Testis (tissue), 3 donors: ENCODE data around the gene SMOC2. TPM values are rescaled to one million over a fixed set of nuclear protein-coding genes. Genes with fewer than 3 reads are reported as not detected.
A peak's percentile ranks its signal among the peaks of the same experiment; 100 is the strongest.

Source experiments
- DNase-seq: peaks from one replicate; pipeline ENCODE4 v3.0.0-alpha.2; 2019
- H3K27ac ChIP-seq, 2 donors: fragments of 200-600 bp; sonication (generic); one replicate each; pipeline ENCODE4 v1.5.1; 2019
- H3K27me3 ChIP-seq: fragments of 200-600 bp; sonication (generic); one replicate; pipeline ENCODE4 v1.5.1; 2019
- H3K36me3 ChIP-seq: fragments of 200-600 bp; sonication (generic); one replicate; pipeline ENCODE4 v1.5.1; 2017; ENCODE audit warnings: low read depth; ENCODE audit errors: missing control alignments
- H3K4me1 ChIP-seq: fragments of 200-600 bp; sonication (generic); one replicate; pipeline ENCODE4 v1.5.1; 2019
- H3K4me3 ChIP-seq, 2 donors: fragments of 200-600 bp; sonication (generic); one replicate each; pipeline ENCODE4 v1.5.1; 2017 to 2019
- H3K9me3 ChIP-seq: fragments of 200-600 bp; sonication (generic); one replicate; pipeline ENCODE4 v1.5.1; 2017
- POLR2A ChIP-seq: fragments of 450-650 bp; IDR thresholded peaks from one replicate; pipeline ENCODE4 v1.6.1; 2017; ENCODE audit warnings: antibody characterized with exemption, mild to moderate bottlenecking, moderate library complexity
- WGBS, 2 donors: methylation state at CpG; one replicate each; pipeline ENCODE4 v1.1.5; 2018; 5-methylcytosine and 5-hydroxymethylcytosine counted together
- intact Hi-C: fragments of 100-400 bp; cut with DNase I; formaldehyde crosslinking; loops from one replicate; pipeline ENCODE4 v1.15.1; 2023; ENCODE audit warnings: low total_unique reads
- polyA plus RNA-seq: library from polyadenylated mRNA; stranded (reverse); fragments of 350-450 nt; fragmentation: Illumina TruSeq; extraction: RNeasy Lipid Tissue Mini Kit (QIAGEN cat#74804); gene quantifications from one replicate; pipeline ENCODE4 v1.2.3, GENCODE V29; 2014; ENCODE audit warnings: low read depth, low replicate concordance; ENCODE audit not compliant: insufficient read depth
- total RNA-seq, 2 donors: library from RNA; depleted of rRNA; stranded (reverse); fragments of >200 nt; gene quantifications; one replicate each; pipeline ENCODE4 v1.2.3, GENCODE V29; 2016
- TF ChIP-seq, protein P1 (sequence below), 3 experiments: fragments of 450-650 bp in 2 of 3; fragments of 200-600 bp in 1 of 3; sonication (generic) in 1 of 3; IDR thresholded peaks; one replicate each; pipeline ENCODE4 v1.5.1; 2016 to 2019; ENCODE audit warnings: antibody characterized with exemption in 3 of 3, mild to moderate bottlenecking in 2 of 3, moderate library complexity in 1 of 3

The SMOC2 gene
- total and polyA plus RNA-seq, 3 donors from 2014 or later: 78.4 to 140 (median 110) TPM

DNA sequence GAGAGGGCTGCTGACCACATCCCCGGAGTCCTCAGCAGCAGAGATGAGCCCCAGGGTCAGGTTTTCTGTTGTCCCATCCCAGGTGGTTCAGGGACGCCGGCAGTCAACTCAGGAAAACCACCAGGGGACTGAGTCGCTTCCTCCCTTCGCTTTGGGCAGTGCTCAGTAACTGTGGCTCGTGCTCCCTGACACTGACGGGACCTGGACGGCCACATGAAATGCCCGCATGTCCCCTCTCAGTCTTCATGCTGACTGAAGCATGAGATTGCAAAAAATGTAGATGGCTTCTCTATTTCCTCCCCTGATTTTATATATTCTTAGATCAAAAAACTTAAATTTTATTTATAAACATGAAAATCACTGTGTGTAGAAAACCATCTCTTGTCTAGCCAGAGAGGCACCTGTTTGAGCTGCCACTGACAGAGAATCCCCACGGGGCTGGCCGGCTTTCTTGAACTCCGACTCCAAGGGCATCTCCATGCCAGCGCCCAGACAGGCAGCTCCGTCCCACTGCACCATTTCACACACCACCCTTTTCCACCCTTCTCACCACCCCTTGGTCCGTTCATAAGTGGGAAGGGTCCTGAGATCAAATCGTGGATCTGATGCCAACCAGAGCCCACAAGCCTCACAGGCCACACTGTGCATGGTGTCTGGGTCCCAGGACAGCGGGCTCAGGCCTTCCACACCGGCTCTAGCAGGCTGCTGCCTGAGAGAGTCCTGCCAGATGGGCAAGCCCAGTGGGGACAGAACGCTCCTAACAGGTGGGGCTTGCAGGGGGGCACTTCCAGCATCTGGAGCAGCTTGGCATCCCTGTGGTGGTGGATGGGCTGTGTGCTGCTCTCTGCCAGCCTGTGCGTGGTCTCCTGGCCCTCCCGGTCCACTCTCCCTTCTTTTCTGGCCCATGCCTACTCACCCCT, 98.2 kb downstream of the SMOC2 start:
- intact Hi-C loops: no loop called here
- Histone ChIP-seq H3K27me3 (no peaks in the 10 kb centered on the region), H3K9me3 (no peaks in the 10 kb centered on the region), H3K27ac (peak overlapping the region; percentile 75 to 83), H3K36me3 (no peaks in the 10 kb centered on the region), H3K4me3 (no peak overlapping the region), H3K4me1 (peaks cover 69% of the 10 kb centered on the region)
- TF ChIP-seq, protein P1, sequence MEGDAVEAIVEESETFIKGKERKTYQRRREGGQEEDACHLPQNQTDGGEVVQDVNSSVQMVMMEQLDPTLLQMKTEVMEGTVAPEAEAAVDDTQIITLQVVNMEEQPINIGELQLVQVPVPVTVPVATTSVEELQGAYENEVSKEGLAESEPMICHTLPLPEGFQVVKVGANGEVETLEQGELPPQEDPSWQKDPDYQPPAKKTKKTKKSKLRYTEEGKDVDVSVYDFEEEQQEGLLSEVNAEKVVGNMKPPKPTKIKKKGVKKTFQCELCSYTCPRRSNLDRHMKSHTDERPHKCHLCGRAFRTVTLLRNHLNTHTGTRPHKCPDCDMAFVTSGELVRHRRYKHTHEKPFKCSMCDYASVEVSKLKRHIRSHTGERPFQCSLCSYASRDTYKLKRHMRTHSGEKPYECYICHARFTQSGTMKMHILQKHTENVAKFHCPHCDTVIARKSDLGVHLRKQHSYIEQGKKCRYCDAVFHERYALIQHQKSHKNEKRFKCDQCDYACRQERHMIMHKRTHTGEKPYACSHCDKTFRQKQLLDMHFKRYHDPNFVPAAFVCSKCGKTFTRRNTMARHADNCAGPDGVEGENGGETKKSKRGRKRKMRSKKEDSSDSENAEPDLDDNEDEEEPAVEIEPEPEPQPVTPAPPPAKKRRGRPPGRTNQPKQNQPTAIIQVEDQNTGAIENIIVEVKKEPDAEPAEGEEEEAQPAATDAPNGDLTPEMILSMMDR (IDR thresholded peaks at IDR 0.05): no peak
- TF ChIP-seq POLR2A: no peak
- DNase-seq: no peak
- WGBS, 2 donors: 85% methylated on average over 18 to 21 of the region's 21 CpGs

DNA sequence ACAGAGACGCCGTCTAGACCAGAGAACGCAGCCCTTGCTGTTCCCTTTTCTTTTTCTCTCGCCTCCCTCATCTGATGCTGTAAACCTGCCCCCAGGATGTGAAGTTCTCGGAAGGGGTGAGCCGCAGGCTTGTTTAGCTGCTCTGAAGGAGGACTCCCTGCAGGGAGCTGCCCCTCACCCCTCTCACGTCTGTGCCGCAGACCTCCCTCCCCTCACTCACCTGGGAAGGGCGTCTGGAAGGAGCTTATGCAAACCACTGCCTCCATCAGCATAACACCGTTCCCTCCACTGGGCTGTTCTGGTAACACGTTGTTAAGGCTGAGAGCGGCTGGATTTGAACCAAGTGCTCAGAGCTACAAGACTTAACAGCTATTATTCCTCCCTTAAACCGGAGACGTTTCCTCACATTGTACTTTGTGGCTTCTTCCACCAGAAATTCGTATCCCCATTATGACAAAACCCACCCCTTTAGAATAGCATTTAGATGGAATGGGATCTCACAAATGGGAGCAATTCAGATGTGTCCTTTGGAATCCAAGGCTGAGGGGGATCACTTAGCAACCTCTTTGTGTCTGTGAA, 99.8 kb downstream of the SMOC2 start:
- intact Hi-C loops: no loop called here
- TF ChIP-seq POLR2A: no peak
- TF ChIP-seq, protein P1 (IDR thresholded peaks at IDR 0.05): no peak

DNA sequence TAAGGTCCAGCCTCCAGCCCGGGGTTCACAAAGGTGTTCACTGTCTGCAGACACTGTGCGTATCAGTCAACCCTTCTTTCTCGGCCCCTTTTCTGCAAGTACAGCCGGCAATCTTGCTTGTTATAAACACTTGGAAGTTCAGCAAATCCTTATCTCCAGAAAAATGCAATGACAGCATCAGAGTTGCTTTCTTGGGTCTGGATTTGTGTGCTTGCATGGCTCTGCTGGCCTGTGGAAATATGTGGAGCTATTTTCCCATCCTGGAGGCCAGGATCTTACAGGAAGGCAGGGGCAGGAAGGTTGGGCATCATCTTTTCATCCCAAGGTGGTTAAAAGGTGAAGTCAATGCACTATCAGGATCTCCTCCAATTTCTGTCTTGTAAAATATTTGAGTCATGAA, 100.3 kb downstream of the SMOC2 start:
- intact Hi-C loops: no loop called here
- Histone ChIP-seq H3K27ac (peak overlapping the region; percentile 75 to 83), H3K4me3 (no peak overlapping the region), H3K9me3 (no peaks in the 10 kb centered on the region), H3K27me3 (no peaks in the 10 kb centered on the region), H3K36me3 (no peaks in the 10 kb centered on the region), H3K4me1 (peaks cover 64% of the 10 kb centered on the region)
- DNase-seq: no peak
- TF ChIP-seq, protein P1 (IDR thresholded peaks at IDR 0.05): no peak
- no peak for TF ChIP-seq POLR2A
- 29 to 48% methylated on average over 4 of the region's 4 CpGs for WGBS, 2 donors

More for the DNA sequence above, 99.8 kb downstream of the SMOC2 start:
- peak overlapping the region; percentile 75 to 83 for H3K27ac ChIP-seq
- 65 to 69% methylated on average over 14 to 15 of the region's 15 CpGs for whole genome bisulfite sequencing, 2 donors
- DNase-seq: no peak
- no peaks in the 10 kb centered on the region for H3K27me3 ChIP-seq
- H3K4me3 ChIP-seq: no peak overlapping the region
- no peaks in the 10 kb centered on the region for H3K9me3 ChIP-seq
- H3K36me3 ChIP-seq: no peaks in the 10 kb centered on the region
- H3K4me1 ChIP-seq: peaks cover 68% of the 10 kb centered on the region

DNA sequence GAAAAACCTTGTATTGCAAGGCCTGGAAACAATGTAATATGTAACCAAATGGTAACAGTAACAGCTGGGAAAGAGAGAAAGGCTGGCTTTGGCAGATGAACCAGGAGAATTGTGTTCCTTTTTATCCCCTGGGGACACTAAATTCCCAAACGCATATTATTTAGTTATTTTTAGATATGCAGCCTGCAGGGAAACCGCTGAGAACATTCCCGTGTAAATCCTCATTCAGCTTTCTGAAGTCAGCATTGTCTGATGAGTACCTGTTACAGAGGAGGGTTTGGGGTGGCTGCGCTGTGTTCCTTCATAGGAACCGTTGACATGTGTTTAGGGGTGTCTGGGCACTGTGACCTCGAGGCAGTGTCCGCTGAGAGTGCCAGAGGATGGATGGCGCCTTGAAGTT, 101.3 kb downstream of the SMOC2 start:
- H3K27ac ChIP-seq: peak overlapping the region; percentile 75 to 83
- peak; percentile 66 for DNase-seq
- intact Hi-C loops: no loop called here

DNA sequence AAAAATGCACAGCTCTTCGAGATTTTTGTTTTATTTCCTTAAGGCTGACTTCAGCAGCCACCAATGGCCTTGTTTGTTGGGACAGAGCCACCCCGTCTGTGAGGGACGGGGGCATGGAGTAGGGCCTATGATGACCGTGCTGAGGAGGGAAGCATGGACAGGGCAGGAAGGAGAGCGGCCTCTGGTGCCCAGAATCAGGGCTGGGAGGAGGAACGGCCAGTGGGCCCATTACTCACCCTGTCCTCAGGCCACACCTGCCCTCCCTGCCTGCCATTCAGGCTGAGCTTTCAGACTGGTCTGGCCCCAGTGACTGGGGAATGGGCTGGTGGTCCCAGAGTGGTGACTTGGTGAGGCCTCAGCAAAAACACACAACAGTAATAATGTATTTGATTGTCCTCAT, 104.4 kb downstream of the SMOC2 start:
- intact Hi-C loops: no loop called here
- no peak for DNase-seq
- Histone ChIP-seq H3K27ac (peak overlapping the region; percentile 2 to 83), H3K4me1 (peaks cover 33% of the 10 kb centered on the region), H3K36me3 (no peaks in the 10 kb centered on the region), H3K9me3 (no peaks in the 10 kb centered on the region), H3K4me3 (no peak overlapping the region), H3K27me3 (no peaks in the 10 kb centered on the region)
- TF ChIP-seq, protein P1 (IDR thresholded peaks at IDR 0.05): no peak
- no peak for TF ChIP-seq POLR2A
- 79 to 80% methylated on average over 6 of the region's 6 CpGs for WGBS, 2 donors

More for the DNA sequence above, 101.3 kb downstream of the SMOC2 start:
- H3K36me3 ChIP-seq: no peaks in the 10 kb centered on the region
- no peaks in the 10 kb centered on the region for H3K27me3 ChIP-seq
- H3K9me3 ChIP-seq: no peaks in the 10 kb centered on the region
- 41 to 53% methylated on average over 8 of the region's 8 CpGs for WGBS, 2 donors
- H3K4me1 ChIP-seq: peaks cover 54% of the 10 kb centered on the region
- no peak for TF ChIP-seq POLR2A
- no peak overlapping the region for H3K4me3 ChIP-seq
